A673 (cell line): ENCODE data around the gene BMERB1.

Experiments
- CTCF ChIP-seq: fragments of 300-800, 200-600 bp; sonication (generic); conservative IDR thresholded peaks from 2 replicates; pipeline ENCODE4 v1.5.1; 2017; ENCODE audit warnings: low read depth, mild to moderate bottlenecking, antibody characterized with exemption, low read length, moderate library complexity, mixed read lengths
- EZH2 ChIP-seq: fragments of 200-600 bp; sonication (generic); IDR thresholded peaks from 2 replicates; pipeline ENCODE4 v1.6.1; 2017; ENCODE audit warnings: borderline replicate concordance, low read depth, mild to moderate bottlenecking, mixed read lengths, antibody characterized with exemption, low read length; ENCODE audit not compliant: poor library complexity, severe bottlenecking

DNA sequence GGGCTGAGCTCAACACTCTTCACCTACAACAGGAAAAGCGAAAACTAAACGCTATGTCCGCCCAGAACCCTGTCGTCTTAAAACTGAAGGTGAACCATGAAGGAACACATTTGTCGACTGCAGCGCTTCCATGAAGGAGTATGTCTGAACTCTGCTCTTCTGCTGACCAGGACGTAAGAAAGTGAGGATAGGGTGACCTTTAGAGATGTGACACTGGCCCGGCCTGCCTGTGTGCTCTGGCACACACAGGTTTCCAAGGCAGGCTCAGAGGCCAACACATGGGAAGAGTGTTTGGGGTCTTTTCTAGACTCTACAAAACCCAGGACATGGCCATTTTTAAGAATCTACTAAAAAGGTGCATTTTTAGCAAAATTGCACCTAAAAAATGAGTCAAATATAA lies 187.5 kb downstream of the BMERB1 start:
- TF ChIP-seq CTCF (no peak), EZH2 (no peak)
